ENCODE measurements around the gene PAK4. TPM values are rescaled to one million over a fixed set of nuclear protein-coding genes. Genes with fewer than 3 reads are reported as not detected.
A peak's percentile ranks its signal among the peaks of the same experiment; 100 is the strongest.

The PAK4 gene
- total and polyA plus RNA-seq, 2 of the 13 experiments (the other 11 are each of a cell fraction or from before 2014, with no cell fraction given), result 9.5 to 17.8 TPM

- POLR2A ChIA-PET, result no interaction called here
- Histone ChIP-seq H4K20me1 (ENCODE audit: insufficient read depth, low read length) (no peaks in the 10 kb centered on the region), H2AFZ (ENCODE audit: low read length) (no peak overlapping the region), H3K4me2 (ENCODE audit: low read depth, low read length) (no peak overlapping the region), H3K36me3 (replicated peaks in 1 of 2; ENCODE audit: control insufficient read depth in 1 of 2, insufficient read depth in 2 of 2, low read length in 2 of 2) (no peaks in the 10 kb centered on the region), H3K79me2 (ENCODE audit: insufficient read depth, low read length) (no peaks in the 10 kb centered on the region), H3K9ac (ENCODE audit: insufficient read depth, low read depth, low read length) (no peak overlapping the region), H3K27ac (ENCODE audit: extremely low read length, insufficient read depth, low read length) (no peak overlapping the region), H3K4me1 (ENCODE audit: insufficient read depth, low read length) (peaks cover 7% of the 10 kb centered on the region; the same call in 1 of the 2 replicates), H3K27me3 (ENCODE audit: control insufficient read depth in 1 of 2, insufficient read depth in 2 of 2, low read length in 2 of 2) (peaks cover 3 to 27% of the 10 kb centered on the region in 2 experiments), H3K4me3 (replicated peaks in 1 of 3; ENCODE audit: insufficient read depth in 1 of 3, low read depth in 2 of 3, low read length in 3 of 3) (no peak overlapping the region), H3K9me3 (ENCODE audit: low read length) (no peaks in the 10 kb centered on the region)
- CTCF ChIA-PET (ENCODE audit: low intra/inter-chr PET ratio, low total read pairs), result no interaction called here
- ATAC-seq, result no peak
- BruUV-seq (replicated peaks), result no TSS peak
- intact Hi-C loops (cut with micrococcal nuclease; ENCODE audit: unreplicated experiment) (no loop called here), in situ Hi-C loops (cut with HindIII; ENCODE audit: extremely low pct_ligation_motif_present, low pct_unique_long_range_greater_than_20kb) (no loop called here)
- no peak for TF ChIP-seq RFX5 (IDR thresholded peaks at IDR 0.05; ENCODE audit: low read depth, low read length)
- TF ChIP-seq HMGXB3 (CRISPR knock-in tag; IDR thresholded peaks at IDR 0.05; ENCODE audit: borderline replicate concordance), result no peak
- TF ChIP-seq ZNF24 (IDR thresholded peaks at IDR 0.05), result no peak
- TF ChIP-seq ATF1 (CRISPR knock-in tag; IDR thresholded peaks at IDR 0.05), result no peak
- TF ChIP-seq MED13 (CRISPR knock-in tag; IDR thresholded peaks at IDR 0.05), result no peak
- no peak for TF ChIP-seq POGZ (CRISPR knock-in tag; IDR thresholded peaks at IDR 0.05)
- peak; percentile 47; the same call in 1 of the 2 replicates for TF ChIP-seq ZNF629 (CRISPR knock-in tag; conservative IDR thresholded peaks at IDR 0.05)
- no peak for TF ChIP-seq ZNF318 (CRISPR knock-in tag; IDR thresholded peaks at IDR 0.05)
- no peak for TF ChIP-seq ZNF276 (CRISPR knock-in tag; IDR thresholded peaks at IDR 0.05; ENCODE audit: low read depth)
- 55% methylated on average over 7 of the region's 7 CpGs for WGBS (ENCODE audit: low lambda C conversion rate)
- FAIRE-seq, result no peak
- no peak for DNase-seq (ENCODE audit: low spot score)
Measured at GRCh38 chr19:39082167-39082566, 43.4 kb upstream of the PAK4 start.

Measured in HepG2 (cell line).